Smooth muscle cell (in vitro differentiated cells): ENCODE data around the gene ICA1L. TPM values are rescaled to one million over a fixed set of nuclear protein-coding genes. Genes with fewer than 3 reads are reported as not detected.
A peak's percentile ranks its signal among the peaks of the same experiment; 100 is the strongest.

Source experiments
- DNase-seq: peaks from one replicate; lab custom pipeline; 2025; ENCODE audit not compliant: unreplicated experiment; lab: John Stamatoyannopoulos, UW
- H2AFZ ChIP-seq: fragments of 200-600 bp; sonication (generic); 2 replicates; pipeline ENCODE4 v1.6.0; 2016; ENCODE audit warnings: antibody characterized with exemption, low read depth, mild to moderate bottlenecking
- H3F3A ChIP-seq: fragments of 200-600 bp; sonication (generic); 2 replicates; pipeline ENCODE4 v1.6.0; 2017; ENCODE audit warnings: antibody characterized with exemption, low read depth
- H3K27ac ChIP-seq: fragments of 200-600 bp; sonication (generic); 2 replicates; pipeline ENCODE4 v1.5.1; 2016; ENCODE audit warnings: low read depth, mild to moderate bottlenecking
- H3K27me3 ChIP-seq: fragments of 200-600 bp; sonication (generic); 2 replicates; pipeline ENCODE4 v1.6.1; 2016; ENCODE audit warnings: low read depth, mild to moderate bottlenecking
- H3K36me3 ChIP-seq: fragments of 200-600 bp; sonication (generic); 2 replicates; pipeline ENCODE4 v1.5.1; 2016; ENCODE audit warnings: low read depth
- H3K4me1 ChIP-seq: fragments of 200-600 bp; sonication (generic); 2 replicates; pipeline ENCODE4 v1.5.1; 2016; ENCODE audit warnings: low read depth
- H3K4me2 ChIP-seq: fragments of 200-600 bp; sonication (generic); 2 replicates; pipeline ENCODE4 v1.6.0; 2016; ENCODE audit warnings: mild to moderate bottlenecking
- H3K4me3 ChIP-seq: fragments of 200-600 bp; sonication (generic); 2 replicates; pipeline ENCODE4 v1.5.1; 2016; ENCODE audit warnings: mild to moderate bottlenecking
- H3K79me2 ChIP-seq: fragments of 200-600 bp; sonication (generic); 2 replicates; pipeline ENCODE4 v1.6.0; 2016; ENCODE audit warnings: low read depth, mild to moderate bottlenecking
- H3K9ac ChIP-seq: fragments of 200-600 bp; sonication (generic); 2 replicates; pipeline ENCODE4 v1.6.0; 2016; ENCODE audit warnings: low read depth
- H3K9me3 ChIP-seq: fragments of 200-600 bp; sonication (generic); replicated peaks from 2 replicates; pipeline ENCODE4 v1.5.1; 2016; ENCODE audit warnings: low read depth
- H4K20me1 ChIP-seq: fragments of 200-600 bp; sonication (generic); 2 replicates; pipeline ENCODE4 v1.6.0; 2016; ENCODE audit warnings: low read depth
- CTCF ChIP-seq: fragments of 200-600 bp; sonication (generic); IDR thresholded peaks from 2 replicates; pipeline ENCODE4 v1.5.1; 2017; ENCODE audit warnings: borderline replicate concordance, mild to moderate bottlenecking, antibody characterized with exemption; ENCODE audit not compliant: insufficient read depth, poor library complexity, severe bottlenecking
- WGBS: methylation state at CpG from one replicate; pipeline ENCODE4 v1.1.7; 2016; ENCODE audit warnings: low lambda C conversion rate; 5-methylcytosine and 5-hydroxymethylcytosine counted together
- polyA plus RNA-seq: library from polyadenylated mRNA; unstranded; fragments of >200 nt; fragmentation: Nextera tagmentation; extraction: Ambion mirVana; gene quantifications from 2 replicates; pipeline ENCODE4 v1.2.1, GENCODE V29; 2016
- total RNA-seq: library from RNA; depleted of rRNA; stranded (reverse); fragments of >200 nt; gene quantifications from 2 replicates; pipeline ENCODE4 v1.2.3, GENCODE V29; 2014

The ICA1L gene
- total and polyA plus RNA-seq, 2 experiments from 2014 or later = 0.66 to 5.8 TPM

- Histone ChIP-seq H3K4me2 (peak overlapping the region; percentile 40), H3K27ac (peak overlapping the region; percentile 76), H3K4me3 (no peak overlapping the region), H4K20me1 (no peaks in the 10 kb centered on the region), H3K9me3 (no peaks in the 10 kb centered on the region), H3K27me3 (no peaks in the 10 kb centered on the region), H2AFZ (no peak overlapping the region), H3K79me2 (no peaks in the 10 kb centered on the region), H3F3A (peaks cover 8% of the 10 kb centered on the region), H3K4me1 (peaks cover 5% of the 10 kb centered on the region), H3K36me3 (no peaks in the 10 kb centered on the region), H3K9ac (peak overlapping the region; percentile 12)
- no peak for DNase-seq
- TF ChIP-seq CTCF = no peak
- WGBS = 93% methylated on average over 1 of the region's 1 CpG
Measured at GRCh38 chr2:202771336-202771735, 100.2 kb downstream of the ICA1L start.

GRCh38 chr2:202769201-202769600, 102.4 kb downstream of the ICA1L start:
- Histone ChIP-seq H3K4me3 (no peak overlapping the region), H3K36me3 (no peaks in the 10 kb centered on the region), H3K27ac (peak overlapping the region; percentile 76), H3K4me2 (peak overlapping the region; percentile 64), H3K9me3 (no peaks in the 10 kb centered on the region), H3F3A (peaks cover 8% of the 10 kb centered on the region), H3K9ac (no peak overlapping the region), H3K79me2 (no peaks in the 10 kb centered on the region), H2AFZ (no peak overlapping the region), H3K27me3 (no peaks in the 10 kb centered on the region), H3K4me1 (peaks cover 5% of the 10 kb centered on the region), H4K20me1 (no peaks in the 10 kb centered on the region)
- DNase-seq = no peak
- no peak for TF ChIP-seq CTCF

- Histone ChIP-seq H3K79me2 (no peaks in the 10 kb centered on the region), H3K9ac (no peak overlapping the region), H3K4me2 (no peak overlapping the region), H2AFZ (no peak overlapping the region), H3K4me1 (peaks cover 5% of the 10 kb centered on the region), H3K9me3 (no peaks in the 10 kb centered on the region), H4K20me1 (no peaks in the 10 kb centered on the region), H3F3A (peaks cover 8% of the 10 kb centered on the region), H3K36me3 (no peaks in the 10 kb centered on the region), H3K27me3 (no peaks in the 10 kb centered on the region), H3K4me3 (no peak overlapping the region), H3K27ac (no peak overlapping the region)
- no peak for DNase-seq
- no peak for TF ChIP-seq CTCF
Measured at GRCh38 chr2:202768273-202768672, 103.3 kb downstream of the ICA1L start.

GRCh38 chr2:202765436-202765835, 106.1 kb downstream of the ICA1L start:
- H3K4me2 ChIP-seq = no peak overlapping the region
- peak overlapping the region; percentile 34 for H3K9ac ChIP-seq
- no peaks in the 10 kb centered on the region for H3K27me3 ChIP-seq
- WGBS = 26% methylated on average over 5 of the region's 5 CpGs
- no peaks in the 10 kb centered on the region for H3K79me2 ChIP-seq
- no peaks in the 10 kb centered on the region for H4K20me1 ChIP-seq
- H3K4me3 ChIP-seq = no peak overlapping the region
- H3F3A ChIP-seq = no peaks in the 10 kb centered on the region
- no peaks in the 10 kb centered on the region for H3K9me3 ChIP-seq
- no peak for DNase-seq
- no peaks in the 10 kb centered on the region for H3K36me3 ChIP-seq
- H2AFZ ChIP-seq = no peak overlapping the region
- no peak for TF ChIP-seq CTCF
- peak overlapping the region; percentile 67 for H3K27ac ChIP-seq
- peaks cover 5% of the 10 kb centered on the region for H3K4me1 ChIP-seq
